Endothelial cell of umbilical vein (primary cell): ENCODE data around the gene NPTX2. TPM values are rescaled to one million over a fixed set of nuclear protein-coding genes. Genes with fewer than 3 reads are reported as not detected.

Experiments
- Bru-seq: library from RNA; stranded (reverse); fragments of 400-500 nt; gene quantifications from one replicate; lab custom pipeline; 2021; lab: Mats Ljungman, UMichigan
- BruChase-seq, 2 experiments: library from RNA; stranded (reverse); fragments of 400-500 nt; gene quantifications; one replicate each; lab custom pipeline; 2021; lab: Mats Ljungman, UMichigan
- BruUV-seq: library from RNA; stranded (reverse); fragments of 400-500 nt; replicated peaks from 2 replicates; lab custom pipeline; 2021; lab: Mats Ljungman, UMichigan
- CTCF ChIA-PET: fragments of 300-600, 350-600 bp; sonication (Branson Sonifier 250); formaldehyde crosslinking; loops from one replicate; lab custom pipeline; 2021; ENCODE audit warnings: antibody characterized with exemption, inconsistent platforms; lab: Charles Lee
- POLR2A ChIA-PET: fragments of 300-600, 350-600 bp; sonication (Branson Sonifier 250); formaldehyde crosslinking; loops from one replicate; lab custom pipeline; 2021; ENCODE audit warnings: antibody characterized with exemption, inconsistent platforms; lab: Charles Lee
- DNase-seq: peaks from one replicate; pipeline ENCODE4 v3.0.0-alpha.2; 2011; ENCODE audit warnings: low read depth, low spot score
- FAIRE-seq: peaks from 2 replicates; lab custom pipeline; 2011; peaks lifted over from hg19 to GRCh38; lab: Jason Lieb, UNC
- H2AFZ ChIP-seq: 2 replicates; pipeline ENCODE4 v1.6.0; 2012; ENCODE audit warnings: low read depth, low read length, control low read depth, inconsistent platforms
- H3K27ac ChIP-seq: 2 replicates; pipeline ENCODE4 v1.5.1; 2011; ENCODE audit warnings: low read depth, mild to moderate bottlenecking, control low read depth, low read length, moderate library complexity; ENCODE audit not compliant: insufficient read depth
- H3K27me3 ChIP-seq, 2 experiments: 2 replicates each; pipeline versions ENCODE4 v1.6.0 to v1.6.1; 2011; ENCODE audit warnings: low read length in 2 of 2, mixed read lengths in 1 of 2; ENCODE audit not compliant: control insufficient read depth in 2 of 2, insufficient read depth in 2 of 2
- H3K36me3 ChIP-seq, 2 experiments: 2 replicates in 1 of 2; 3 replicates in 1 of 2; pipeline ENCODE4 v1.5.1; 2011; ENCODE audit warnings: low read length in 2 of 2, mild to moderate bottlenecking in 1 of 2, moderate library complexity in 1 of 2; ENCODE audit not compliant: control insufficient read depth in 2 of 2, insufficient read depth in 2 of 2; ENCODE audit errors: extremely low read depth in 1 of 2
- H3K4me1 ChIP-seq: 3 replicates; pipeline ENCODE4 v1.5.1; 2011; ENCODE audit warnings: mild to moderate bottlenecking, low read length; ENCODE audit not compliant: control insufficient read depth, insufficient read depth; ENCODE audit errors: extremely low read depth
- H3K4me2 ChIP-seq: 2 replicates; pipeline ENCODE4 v1.6.1; 2011; ENCODE audit warnings: low read length, control low read depth, mixed read lengths; ENCODE audit not compliant: insufficient read depth
- H3K4me3 ChIP-seq, 3 experiments: fragments of 200-600 bp in 1 of 3; sonication (generic), shearing (Covaris generic) in 1 of 3; replicated peaks in 1 of 3; 2 replicates each; pipeline ENCODE4 v1.5.1; 2011 to 2016; ENCODE audit warnings: control low read depth in 3 of 3, low read length in 3 of 3, mild to moderate bottlenecking in 2 of 3, inconsistent platforms in 1 of 3, low read depth in 1 of 3, moderate library complexity in 1 of 3; ENCODE audit not compliant: insufficient read depth in 1 of 3
- H3K79me2 ChIP-seq: 2 replicates; pipeline ENCODE4 v1.6.0; 2012; ENCODE audit warnings: low read length, inconsistent platforms; ENCODE audit not compliant: control insufficient read depth, insufficient read depth
- H3K9ac ChIP-seq: replicated peaks from 2 replicates; pipeline ENCODE3; 2011; ENCODE audit warnings: low read length, control low read depth; ENCODE audit not compliant: insufficient read depth; ENCODE audit errors: extremely low read depth
- H3K9me1 ChIP-seq: replicated peaks from 3 replicates; pipeline ENCODE4 v1.6.0; 2011; ENCODE audit warnings: mild to moderate bottlenecking, low read length; ENCODE audit not compliant: control insufficient read depth, insufficient read depth; ENCODE audit errors: extremely low read depth
- H3K9me3 ChIP-seq: replicated peaks from 2 replicates; pipeline ENCODE4 v1.5.1; 2012; ENCODE audit warnings: low read length, inconsistent platforms; ENCODE audit not compliant: control insufficient read depth, insufficient read depth
- H4K20me1 ChIP-seq: replicated peaks from 2 replicates; pipeline ENCODE3; 2011; ENCODE audit warnings: mild to moderate bottlenecking, low read length; ENCODE audit not compliant: control insufficient read depth, insufficient read depth; ENCODE audit errors: extremely low read depth
- CTCF ChIP-seq, 2 donors: IDR thresholded peaks; 1 replicate in 1 of 2; 2 replicates in 1 of 2; pipeline ENCODE4 v1.5.1; 2011; ENCODE audit warnings: low read length in 2 of 2, mild to moderate bottlenecking in 2 of 2, moderate library complexity in 2 of 2, control low read depth in 1 of 2, inconsistent platforms in 1 of 2, low read depth in 1 of 2; ENCODE audit not compliant: insufficient read depth in 1 of 2; ENCODE audit errors: extremely low read depth in 1 of 2
- EZH2 ChIP-seq: IDR thresholded peaks from 2 replicates; pipeline ENCODE4 v1.6.1; 2012; ENCODE audit warnings: borderline replicate concordance, low read depth, mild to moderate bottlenecking, moderate library complexity, low read length, inconsistent platforms; ENCODE audit not compliant: severe bottlenecking
- FOS ChIP-seq: IDR thresholded peaks from 2 replicates; pipeline ENCODE4 v1.6.1; 2011; ENCODE audit warnings: mild to moderate bottlenecking, low read length, moderate library complexity, borderline replicate concordance; ENCODE audit not compliant: insufficient read depth
- JUN ChIP-seq: IDR thresholded peaks from 2 replicates; pipeline ENCODE4 v1.6.1; 2011; ENCODE audit warnings: borderline replicate concordance, low read depth; ENCODE audit not compliant: insufficient read length, insufficient read depth
- MAX ChIP-seq: IDR thresholded peaks from 2 replicates; pipeline ENCODE4 v1.6.1; 2011; ENCODE audit not compliant: insufficient read depth, insufficient read length
- POLR2A ChIP-seq: IDR thresholded peaks from 2 replicates; pipeline ENCODE4 v1.6.1; 2012; ENCODE audit warnings: low read depth, mild to moderate bottlenecking, control low read depth, low read length
- POLR2AphosphoS5 ChIP-seq: IDR thresholded peaks from 2 replicates; pipeline ENCODE4 v1.6.1; 2012; ENCODE audit warnings: low read depth, mild to moderate bottlenecking, control low read depth, low read length, moderate library complexity; ENCODE audit not compliant: insufficient read depth
- dilution Hi-C: fragments of 300-500 bp; cut with MboI; formaldehyde crosslinking; loops from one replicate; pipeline ENCODE4 v1.15.0; 2019; ENCODE audit warnings: low sequenced_read_pairs; ENCODE audit not compliant: extremely low pct_ligation_motif_present
- intact Hi-C: fragments of 100-400 bp; cut with micrococcal nuclease; formaldehyde crosslinking; loops from one replicate; pipeline ENCODE4 v1.10.0; 2022
- long read RNA-seq: library from polyadenylated mRNA; stranded (forward); transcript quantifications from one replicate; pipeline ENCODE4 v2.0.0, GENCODE V29; 2021
- polyA minus RNA-seq, 3 experiments: library from RNA; depleted of rRNA, polyadenylated mRNA; stranded (reverse); fragments of >200 nt; gene quantifications; 1 replicate in 1 of 3; 2 replicates in 2 of 3; pipeline ENCODE4 v1.2.3, GENCODE V29; 2011
- polyA plus RNA-seq, 4 experiments: library from polyadenylated mRNA; depleted of rRNA in 3 of 4; stranded (reverse) in 3 of 4; unstranded in 1 of 4; fragments of >200 nt; gene quantifications; 2 replicates each; pipeline versions ENCODE4 v1.2.1 to v1.2.3, GENCODE V29; 2011 to 2012; ENCODE audit warnings: missing spikeins in 1 of 4
- total RNA-seq: library from RNA; stranded (reverse); gene quantifications from 2 replicates; pipeline ENCODE4 v1.2.3, GENCODE V29; 2021

NPTX2 gene
- 0.42 and 0.53 TPM in 2 replicates for total RNA-seq
- polyA plus RNA-seq, result 0.15 and 0.16 TPM in 2 replicates
- 0.11 and 0.21 TPM in 2 replicates for polyA plus RNA-seq (2011; cell fraction: cytosol; rRNA removed)
- polyA plus RNA-seq (2011; cell fraction: nucleus; rRNA removed), result 0.07 and 0.10 TPM in 2 replicates
- 0.08 TPM in 1 of 2 replicates, not detected in the other for polyA plus RNA-seq (2012)
- polyA minus RNA-seq, result 0.15 and 0.25 TPM in 2 replicates
- not detected for polyA minus RNA-seq (2011; cell fraction: cytosol; rRNA and poly(A)+ RNA removed)
- not detected in 2 replicates for polyA minus RNA-seq (2011; cell fraction: nucleus; rRNA and poly(A)+ RNA removed)
- Bru-seq, nascent RNA, result percentile 13 among the genes with signal in this experiment
- BruChase-seq, experiment 1, labeled RNA remaining after a 6-hour chase, result percentile 21 among the genes with signal in this experiment
- percentile 15 among the genes with signal in this experiment for BruChase-seq, experiment 2, labeled RNA remaining after a 2-hour chase
- long read RNA-seq, result 0 reads

- POLR2A ChIA-PET, result no interaction called here
- DNase-seq, result no peak
- CTCF ChIA-PET, result no interaction called here
These were observed at the start of gene NPTX2 for GRCh38 chr7:98617051-98617959. Gene NPTX2 (plus strand): TSS chr7:98617285. CDS start chr7:98617462, 177 bp downstream.

More at GRCh38 chr7:98617051-98617959, at the start of gene NPTX2:
- H2AFZ ChIP-seq, result no peak within 1 kb of the TSS
- H4K20me1 ChIP-seq, result no peaks in the 10 kb centered on the region
- dilution Hi-C loops, result no loop called here
- H3K4me3 ChIP-seq, result no peak within 1 kb of the TSS
- no peak within 1 kb of the TSS for H3K4me2 ChIP-seq
- H3K4me1 ChIP-seq, result no peaks in the 10 kb centered on the region
- H3K27ac ChIP-seq, result no peak within 1 kb of the TSS
- FAIRE-seq, result no peak
- H3K36me3 ChIP-seq, result no peaks in the 10 kb centered on the region
- H3K79me2 ChIP-seq, result no peaks in the 10 kb centered on the region
- TF ChIP-seq JUN (no peak), FOS (no peak), POLR2AphosphoS5 (no peak), CTCF (IDR thresholded peaks at IDR 0.05; ENCODE audit: extremely low read depth in 1 of 2, insufficient read depth in 1 of 2, low read depth in 1 of 2, low read length in 2 of 2) (peak; percentile 16 to 21), MAX (no peak), POLR2A (no peak), EZH2 (peak; percentile 44)
- no peaks in the 10 kb centered on the region for H3K9me3 ChIP-seq
- no peaks in the 10 kb centered on the region for H3K9me1 ChIP-seq
- H3K27me3 ChIP-seq, result peaks cover 12 to 21% of the 10 kb centered on the region in 2 experiments
- intact Hi-C loops, result no loop called here
- no peak within 1 kb of the TSS for H3K9ac ChIP-seq
- BruUV-seq, result no TSS peak
